Heart left ventricle (tissue), 16 donors: ENCODE measurements around the gene ATP2B2. TPM values are rescaled to one million over a fixed set of nuclear protein-coding genes. Genes with fewer than 3 reads are reported as not detected.

Experiments
- ATAC-seq, 4 donors: fragments of 200-7000 bp; cut with Tn5 transposase; one replicate each; pipeline ENCODE4 v1.9.1; 2020 to 2022; ENCODE audit warnings: moderate library complexity in 4 of 4, mild to moderate bottlenecking in 3 of 4, moderate number of reproducible peaks in 1 of 4
- DNase-seq, 5 donors: peaks; one replicate each; pipeline ENCODE4 v3.0.0-alpha.2; 2020
- H3K27ac ChIP-seq, 12 donors: fragments of 200-600 bp; sonication (generic) in 4 of 12; one replicate each; pipeline versions ENCODE4 v1.5.0 to v1.8.0; 2016 to 2022; ENCODE audit warnings: mild to moderate bottlenecking in 2 of 12
- H3K27me3 ChIP-seq, 9 donors: fragments of 200-600 bp; sonication (generic) in 2 of 9; one replicate each; pipeline versions ENCODE4 v1.5.1 to v1.8.0; 2016 to 2022; ENCODE audit warnings: mild to moderate bottlenecking in 3 of 9
- H3K36me3 ChIP-seq, 9 donors: fragments of 200-600 bp; sonication (generic) in 2 of 9; one replicate each; pipeline versions ENCODE4 v1.5.0 to v1.8.0; 2018 to 2022; ENCODE audit warnings: mild to moderate bottlenecking in 2 of 9
- H3K4me1 ChIP-seq, 12 donors: fragments of 200-600 bp; sonication (generic) in 4 of 12; one replicate each; pipeline versions ENCODE4 v1.5.0 to v1.8.0; 2016 to 2022; ENCODE audit warnings: mild to moderate bottlenecking in 3 of 12
- H3K4me3 ChIP-seq, 12 donors: fragments of 200-600 bp; sonication (generic) in 4 of 12; one replicate each; pipeline versions ENCODE4 v1.5.0 to v1.8.0; 2017 to 2022; ENCODE audit warnings: mild to moderate bottlenecking in 9 of 12, moderate library complexity in 4 of 12
- H3K9me3 ChIP-seq, 12 donors: fragments of 200-600 bp; sonication (generic) in 4 of 12; one replicate each; pipeline versions ENCODE4 v1.5.0 to v1.8.0; 2016 to 2022; ENCODE audit warnings: mild to moderate bottlenecking in 1 of 12
- POLR2A ChIP-seq, 2 donors: fragments of 450-650 bp; IDR thresholded peaks; one replicate each; pipeline ENCODE4 v1.6.1; 2017; ENCODE audit warnings: antibody characterized with exemption in 2 of 2, mild to moderate bottlenecking in 2 of 2, moderate library complexity in 2 of 2
- WGBS, 4 donors: extraction: QIAGEN DNeasy Blood & Tissue Kit in 2 of 4; methylation state at CpG; one replicate each; pipeline versions ENCODE4 v1.1.5 to v1.1.7; 2013 to 2018; 5-methylcytosine and 5-hydroxymethylcytosine counted together
- intact Hi-C, 10 donors: fragments of 100-400 bp; cut with DNase I; formaldehyde crosslinking; loops; one replicate each; pipeline versions ENCODE4 v1.11.1 to v1.14.2; 2022
- polyA plus RNA-seq, 2 donors: library from polyadenylated mRNA; stranded (reverse); fragments of 200-250 nt; gene quantifications; one replicate each; pipeline ENCODE4 v1.2.3, GENCODE V29; 2013
- total RNA-seq, 9 donors: library from RNA; depleted of rRNA in 2 of 9; stranded (reverse); fragments of >200 nt in 2 of 9; fragmentation: NEBNext Ultra II Directional in 3 of 9; extraction: Animal tissue kit (Norgen Biotek cat#: 25700) in 3 of 9; gene quantifications; one replicate each; pipeline versions ENCODE4 v1.1.0 to v1.2.4, GENCODE V29; 2016 to 2023
- TF ChIP-seq, protein P1 (sequence below), 12 donors: fragments of 200-600 bp; sonication (generic) in 4 of 12; IDR thresholded peaks; one replicate each; pipeline versions ENCODE4 v1.5.0 to v1.8.0; 2018 to 2022; ENCODE audit warnings: antibody characterized with exemption in 12 of 12, mild to moderate bottlenecking in 5 of 12
- donor health status: ischemic (EF 13 %, LVEDD 7.1; RV severe dilation, severe dysfunction).
- donor health status: healthy with polysubstance abuse.
- donor health status: DM: no; HTN: yes; CAD: no.
- donor health status: DM: no; HTN: no; CAD: no.
- donor health status: ischemic (EF 25% LVEDD 6.9; RV normal size, moderate dysfunction).
- donor health status: ischemic (EF 25% LVEDD 5.7; RV mildly dilated, moderate dysfunction).
- donor health status: healthy.
- donor health status: DM: yes; HTN: yes; CAD: no.
- donor health status: ischemic (EF 35%, LVEDD 5.7; RV mildly dilated, moderate dysfunction).
- donor health status: nonischemic (EF 11% LVEDD 7.7; RV severe dilation, severe dysfunction).
- donor health status: DM: yes; HTN: yes; CAD: no.
- donor health status: PGD.
- donor health status: ischemic (EF 29% LVEDD 5.4; RV normal size, mild dysfunction).
- donor health status: nonischemic (EF 23%, LVEDD 6.1; RV moderate dilation, normal function).

Gene ATP2B2
- total and polyA plus RNA-seq, 11 donors: 0.01 to 0.35 (median 0.12) TPM; not detected in 3

DNA sequence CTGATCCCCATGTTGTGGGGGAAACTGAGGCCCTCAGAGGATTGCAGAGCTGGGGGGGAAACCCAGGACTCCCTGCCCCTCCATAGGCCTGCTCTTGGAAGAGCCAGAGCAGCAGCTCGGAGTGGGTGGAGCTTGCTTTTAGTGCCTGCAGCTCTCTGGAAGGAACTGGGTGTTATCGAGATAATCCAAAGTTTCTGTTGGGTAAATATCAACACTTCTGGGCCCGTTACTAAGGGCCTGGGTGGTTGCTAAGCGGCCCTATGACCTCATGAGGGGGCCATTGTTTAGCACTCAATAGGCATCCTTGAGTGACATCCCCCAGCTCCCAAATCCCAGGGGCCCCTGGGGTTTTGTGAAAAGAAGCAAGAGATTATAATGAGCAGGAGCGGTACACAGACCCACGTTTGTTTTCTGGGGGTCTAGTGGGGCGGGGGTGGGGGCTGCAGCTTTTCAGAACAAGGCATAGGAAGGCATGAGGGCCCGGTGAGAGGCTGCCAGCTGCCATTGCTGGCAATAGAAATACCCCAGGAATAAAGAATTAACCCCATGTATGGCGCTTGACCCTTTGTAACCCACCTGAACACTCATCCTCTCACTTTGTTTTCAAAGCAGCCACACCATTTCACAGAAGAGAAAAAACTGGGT is 48.3 kb upstream of the ATP2B2 start:
- peaks cover 0 to 15% (median 0%) of the 10 kb centered on the region in 12 donors for H3K4me1 ChIP-seq
- DNase-seq (peak in 1 of 5 donors; percentile 13), ATAC-seq (no peak)

DNA sequence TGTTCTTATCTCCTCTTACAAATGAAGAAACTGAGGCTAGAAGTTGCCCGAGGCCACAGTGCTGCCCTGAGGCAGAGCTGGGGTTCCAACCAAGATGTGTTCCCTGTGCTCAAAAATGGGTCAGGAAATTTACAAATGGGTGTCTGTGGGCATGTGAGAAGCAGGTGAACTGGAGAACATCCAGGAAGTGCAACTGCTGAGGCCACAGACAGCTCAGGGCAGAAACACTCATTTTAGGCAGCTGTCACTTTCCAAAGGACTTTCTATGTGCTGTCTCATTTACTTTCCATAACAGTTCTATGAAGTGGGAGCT is 47.2 kb upstream of the ATP2B2 start:
- ATAC-seq: no peak
- Histone ChIP-seq H3K36me3 (no peaks in the 10 kb centered on the region), H3K27me3 (peaks cover 0 to 7% (median 0%) of the 10 kb centered on the region in 9 donors), H3K27ac (no peak overlapping the region), H3K4me3 (no peak overlapping the region), H3K9me3 (no peaks in the 10 kb centered on the region), H3K4me1 (peaks cover 0 to 15% (median 0%) of the 10 kb centered on the region in 12 donors)
- TF ChIP-seq POLR2A (IDR thresholded peaks at IDR 0.05): no peak
- TF ChIP-seq, protein P1, sequence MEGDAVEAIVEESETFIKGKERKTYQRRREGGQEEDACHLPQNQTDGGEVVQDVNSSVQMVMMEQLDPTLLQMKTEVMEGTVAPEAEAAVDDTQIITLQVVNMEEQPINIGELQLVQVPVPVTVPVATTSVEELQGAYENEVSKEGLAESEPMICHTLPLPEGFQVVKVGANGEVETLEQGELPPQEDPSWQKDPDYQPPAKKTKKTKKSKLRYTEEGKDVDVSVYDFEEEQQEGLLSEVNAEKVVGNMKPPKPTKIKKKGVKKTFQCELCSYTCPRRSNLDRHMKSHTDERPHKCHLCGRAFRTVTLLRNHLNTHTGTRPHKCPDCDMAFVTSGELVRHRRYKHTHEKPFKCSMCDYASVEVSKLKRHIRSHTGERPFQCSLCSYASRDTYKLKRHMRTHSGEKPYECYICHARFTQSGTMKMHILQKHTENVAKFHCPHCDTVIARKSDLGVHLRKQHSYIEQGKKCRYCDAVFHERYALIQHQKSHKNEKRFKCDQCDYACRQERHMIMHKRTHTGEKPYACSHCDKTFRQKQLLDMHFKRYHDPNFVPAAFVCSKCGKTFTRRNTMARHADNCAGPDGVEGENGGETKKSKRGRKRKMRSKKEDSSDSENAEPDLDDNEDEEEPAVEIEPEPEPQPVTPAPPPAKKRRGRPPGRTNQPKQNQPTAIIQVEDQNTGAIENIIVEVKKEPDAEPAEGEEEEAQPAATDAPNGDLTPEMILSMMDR (IDR thresholded peaks at IDR 0.05): no peak
- peak in 1 of 5 donors; percentile 5 for DNase-seq
- 64 to 76% (median 73%) methylated on average over 1 of the region's 1 CpG for WGBS, 4 donors
- intact Hi-C loops: no loop called here

More for the DNA sequence above, 48.3 kb upstream of the ATP2B2 start:
- Histone ChIP-seq H3K36me3 (no peaks in the 10 kb centered on the region), H3K27me3 (peaks cover 0 to 4% (median 0%) of the 10 kb centered on the region in 9 donors), H3K9me3 (no peaks in the 10 kb centered on the region), H3K4me3 (no peak overlapping the region), H3K27ac (no peak overlapping the region)
- 31 to 37% (median 34%) methylated on average over 7 to 9 of the region's 9 CpGs for WGBS, 4 donors
- intact Hi-C loops: no loop called here
- TF ChIP-seq POLR2A (IDR thresholded peaks at IDR 0.05): no peak
- TF ChIP-seq, protein P1 (IDR thresholded peaks at IDR 0.05): no peak

DNA sequence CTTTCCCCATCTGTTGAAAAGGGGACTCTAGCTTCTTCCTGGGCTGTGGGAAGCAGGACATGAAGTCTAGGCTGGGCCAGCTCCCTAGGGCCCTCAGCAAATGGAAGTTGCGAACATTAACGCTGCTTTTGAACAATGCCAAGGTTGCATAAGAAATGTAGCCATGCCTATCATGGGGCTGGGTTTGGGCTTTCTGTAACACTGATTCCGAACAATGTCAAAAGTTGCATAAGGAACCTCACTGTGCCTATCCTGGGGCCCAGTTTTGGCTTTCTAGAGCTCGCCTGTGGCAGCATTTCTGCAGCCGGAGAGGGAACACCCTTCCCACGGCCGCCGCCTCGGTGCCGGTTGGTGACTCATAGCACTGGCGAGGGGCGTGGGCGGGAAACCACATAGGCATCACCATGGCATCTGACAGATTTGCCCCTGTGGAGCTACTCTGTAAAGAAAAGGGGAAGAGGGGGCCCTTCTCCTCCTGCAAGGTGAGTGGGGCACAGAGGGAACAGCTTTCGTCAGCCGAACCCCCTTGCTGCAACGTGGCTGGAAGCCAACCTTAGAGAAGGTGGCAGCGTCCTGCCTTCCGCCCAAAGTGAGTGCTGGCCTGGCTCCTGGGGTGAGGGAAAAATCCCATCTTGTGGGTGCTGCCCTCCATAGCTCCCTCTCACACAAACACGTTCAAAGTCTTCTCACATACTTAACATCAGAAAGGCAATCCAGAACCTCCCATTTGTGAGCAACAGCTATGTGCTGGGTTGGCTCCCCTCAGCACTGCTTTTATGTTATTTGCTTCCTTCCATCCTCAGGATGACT is 46.6 kb upstream of the ATP2B2 start:
- no peak overlapping the region for H3K27ac ChIP-seq
- ATAC-seq (peak in 1 of 4 donors; percentile 27), DNase-seq (peak in 1 of 5 donors; percentile 20)
- peaks cover 0 to 8% (median 0%) of the 10 kb centered on the region in 9 donors for H3K27me3 ChIP-seq
- no peaks in the 10 kb centered on the region for H3K36me3 ChIP-seq
- peaks cover 0 to 15% (median 0%) of the 10 kb centered on the region in 12 donors for H3K4me1 ChIP-seq
- intact Hi-C loops: no loop called here
- TF ChIP-seq, protein P1 (IDR thresholded peaks at IDR 0.05): no peak
- no peak for TF ChIP-seq POLR2A (IDR thresholded peaks at IDR 0.05)
- H3K4me3 ChIP-seq: no peak overlapping the region
- H3K9me3 ChIP-seq: no peaks in the 10 kb centered on the region
- WGBS, 4 donors: 65 to 81% (median 76%) methylated on average over 18 to 19 of the region's 19 CpGs

DNA sequence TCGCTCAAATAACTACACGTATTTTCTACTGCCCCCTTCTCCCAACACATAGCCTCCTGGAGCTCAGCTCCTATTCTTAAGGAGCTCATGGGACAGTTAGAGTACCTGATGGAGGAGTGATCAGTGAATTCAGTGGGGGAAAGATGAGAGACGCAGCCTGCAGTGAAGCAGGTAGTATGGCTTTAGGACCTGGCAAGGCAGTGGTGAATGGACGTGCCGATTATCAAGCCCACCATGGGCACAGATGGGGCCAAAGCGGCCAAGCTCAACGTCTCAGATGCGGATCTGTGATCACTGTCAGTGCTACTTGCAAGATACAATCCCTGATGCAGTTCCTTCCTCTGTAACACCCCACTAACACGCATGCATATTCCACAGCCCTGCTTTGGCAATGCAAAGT is 45.8 kb upstream of the ATP2B2 start:
- WGBS, 4 donors: 74 to 81% (median 78%) methylated on average over 9 of the region's 9 CpGs
- TF ChIP-seq, protein P1 (IDR thresholded peaks at IDR 0.05): no peak
- TF ChIP-seq POLR2A (IDR thresholded peaks at IDR 0.05): no peak
- Histone ChIP-seq H3K36me3 (no peaks in the 10 kb centered on the region), H3K27me3 (peaks cover 0 to 8% (median 0%) of the 10 kb centered on the region in 9 donors), H3K4me1 (peaks cover 0 to 15% (median 0%) of the 10 kb centered on the region in 12 donors), H3K27ac (peak overlapping the region in 4 of 12 donors; percentile 9 to 54 (median 38)), H3K9me3 (no peaks in the 10 kb centered on the region), H3K4me3 (no peak overlapping the region)
- ATAC-seq (no peak), DNase-seq (no peak)
- intact Hi-C loops: no loop called here
